ENCODE data around the gene F10.
"Not testable (repeated sequence)": the region's sequence is repeated elsewhere in the genome, so short reads cannot be mapped to it uniquely, and the experiment has no call there.

The F10 gene

GRCh38 chr13:113122550-113123225, at the start of gene F10:
Gene F10, plus strand, starts transcription at chr13:113122799. Its CDS starts 57 bp downstream, at chr13:113122856.
- peak; percentile 26 for FAIRE-seq

GRCh38 chr13:113073942-113074341, 48.7 kb upstream of the F10 start:
- no peak for FAIRE-seq

- FAIRE-seq: no peak
Measured at GRCh38 chr13:113074401-113074800, 48.2 kb upstream of the F10 start.

DNA sequence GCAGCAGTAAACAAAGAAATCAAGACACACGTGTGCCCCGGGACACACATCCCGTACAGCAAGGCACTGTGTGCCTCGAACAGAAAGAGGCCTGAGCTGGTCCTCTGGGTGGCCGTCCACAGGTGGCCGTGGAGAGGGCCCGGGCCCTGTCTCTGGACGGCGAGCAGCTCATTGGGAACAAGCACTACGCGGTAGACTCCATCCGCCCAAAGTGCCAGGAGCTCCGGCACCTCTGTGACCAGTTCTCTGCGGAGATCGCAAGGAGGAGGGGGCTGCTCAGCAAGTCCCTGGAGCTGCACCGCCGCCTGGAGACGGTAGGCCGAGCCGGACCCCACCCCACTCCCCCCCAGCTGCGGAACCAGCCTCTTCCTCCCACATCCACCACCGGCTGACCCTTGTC, 47.7 kb upstream of the F10 start:
- no peak for FAIRE-seq

- no peak for FAIRE-seq
Measured at GRCh38 chr13:113075711-113076110, 46.9 kb upstream of the F10 start.

DNA sequence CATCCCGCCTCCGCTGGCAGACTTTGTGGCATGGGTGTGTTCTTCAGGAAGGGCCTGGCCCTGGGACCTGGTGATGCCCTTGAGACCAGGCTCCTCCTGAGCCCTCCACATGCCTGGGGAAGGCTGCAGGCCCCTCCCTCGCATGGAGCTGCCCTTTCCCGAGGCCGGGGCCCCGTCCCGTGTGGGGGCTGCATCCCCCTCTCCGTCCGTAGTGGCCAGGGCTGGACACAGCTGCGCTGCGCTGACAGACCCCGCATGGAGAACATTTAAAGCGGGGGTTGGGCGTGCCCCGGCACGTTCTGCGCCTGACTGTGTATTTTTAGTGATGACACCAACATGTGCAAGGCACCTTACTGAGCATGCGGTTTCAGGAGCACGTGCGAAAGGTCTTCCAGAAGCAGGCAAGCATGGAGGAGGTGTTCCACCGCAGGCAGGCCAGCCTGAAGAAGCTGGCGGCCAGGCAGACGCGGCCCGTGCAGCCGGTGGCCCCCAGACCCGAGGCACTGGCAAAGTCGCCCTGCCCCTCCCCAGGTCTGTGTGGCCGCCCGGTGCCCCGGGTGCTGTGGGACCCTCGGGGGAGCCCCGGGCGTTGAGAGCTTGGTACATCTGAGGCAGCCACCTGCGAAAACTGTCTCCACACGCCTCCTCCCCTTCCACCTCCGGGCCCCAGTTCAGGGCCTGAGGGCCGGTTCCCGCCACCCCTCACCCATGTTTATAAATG, 45.8 kb upstream of the F10 start:
- FAIRE-seq: no peak

GRCh38 chr13:113077566-113077952, 45.0 kb upstream of the F10 start:
- FAIRE-seq: no peak

DNA sequence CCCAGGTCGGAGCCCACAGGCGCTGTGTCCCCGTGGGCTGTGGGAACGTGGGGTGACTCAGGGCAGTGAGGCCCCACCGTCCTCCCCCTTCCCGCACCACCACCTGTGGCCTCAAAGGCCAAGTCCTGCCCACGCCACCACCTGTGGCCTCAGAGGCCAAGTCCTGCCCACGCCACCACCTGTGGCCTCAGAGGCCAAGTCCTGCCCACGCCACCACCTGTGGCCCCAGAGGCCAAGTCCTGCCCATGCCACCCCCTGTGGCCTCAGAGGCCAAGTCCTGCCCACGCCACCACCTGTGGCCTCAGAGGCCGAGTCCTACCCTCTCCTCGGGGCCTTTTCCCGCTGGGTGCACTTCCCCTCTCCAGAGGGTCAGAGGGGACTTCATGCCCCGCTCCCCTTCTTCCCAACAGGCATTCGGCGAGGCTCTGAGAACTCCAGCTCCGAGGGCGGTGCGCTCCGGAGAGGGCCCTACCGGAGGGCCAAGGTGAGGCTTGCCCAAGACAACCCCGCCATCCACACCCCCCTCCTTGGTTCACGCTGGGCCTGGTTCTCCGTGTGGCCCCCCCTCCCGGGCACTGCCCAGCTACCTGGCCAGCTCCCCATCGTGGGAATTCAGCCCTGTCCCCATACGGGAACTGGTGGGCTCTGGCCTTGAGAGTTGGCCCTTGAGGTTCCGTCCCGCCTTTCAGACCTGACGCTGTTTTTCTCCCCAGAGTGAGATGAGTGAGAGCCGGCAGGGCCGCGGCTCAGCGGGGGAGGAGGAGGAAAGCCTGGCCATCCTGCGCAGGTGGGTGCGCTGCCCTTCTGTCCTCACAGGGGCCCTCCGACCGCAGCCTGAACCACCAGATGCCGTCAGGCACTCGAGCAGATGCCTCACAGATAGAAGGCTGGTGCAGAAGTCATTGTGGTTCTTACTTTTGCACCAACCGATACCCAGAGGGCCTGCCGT, 44.4 kb upstream of the F10 start:
- no peak for FAIRE-seq

- FAIRE-seq: no peak
Measured at GRCh38 chr13:113078902-113079780, 43.5 kb upstream of the F10 start.

- FAIRE-seq: not testable (repeated sequence)
Measured at GRCh38 chr13:113079781-113080080, 42.9 kb upstream of the F10 start.

DNA sequence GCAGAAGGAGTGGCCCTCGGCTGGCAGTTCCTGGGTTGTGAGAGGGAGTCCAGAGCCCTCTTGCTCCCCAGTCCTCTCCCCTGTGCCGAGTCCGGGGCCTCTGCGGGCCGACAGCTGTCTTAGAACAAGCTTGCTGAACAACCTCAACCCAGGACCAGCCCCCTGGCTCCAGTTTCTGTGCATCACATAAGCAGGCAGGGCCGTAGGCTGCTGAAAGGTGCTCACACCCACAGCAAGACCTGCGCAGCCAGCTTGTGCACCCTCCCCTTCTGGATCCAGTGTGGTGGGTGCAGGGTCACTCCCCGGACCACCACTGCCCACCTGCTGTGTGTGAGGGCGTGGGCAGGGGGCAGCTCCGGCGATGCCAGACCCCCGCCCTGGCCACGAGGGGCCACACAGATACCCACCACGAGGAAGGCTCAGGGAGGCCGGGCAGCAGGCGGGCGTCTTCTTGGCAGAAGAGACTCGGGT, 42.2 kb upstream of the F10 start:
- no peak for FAIRE-seq

DNA sequence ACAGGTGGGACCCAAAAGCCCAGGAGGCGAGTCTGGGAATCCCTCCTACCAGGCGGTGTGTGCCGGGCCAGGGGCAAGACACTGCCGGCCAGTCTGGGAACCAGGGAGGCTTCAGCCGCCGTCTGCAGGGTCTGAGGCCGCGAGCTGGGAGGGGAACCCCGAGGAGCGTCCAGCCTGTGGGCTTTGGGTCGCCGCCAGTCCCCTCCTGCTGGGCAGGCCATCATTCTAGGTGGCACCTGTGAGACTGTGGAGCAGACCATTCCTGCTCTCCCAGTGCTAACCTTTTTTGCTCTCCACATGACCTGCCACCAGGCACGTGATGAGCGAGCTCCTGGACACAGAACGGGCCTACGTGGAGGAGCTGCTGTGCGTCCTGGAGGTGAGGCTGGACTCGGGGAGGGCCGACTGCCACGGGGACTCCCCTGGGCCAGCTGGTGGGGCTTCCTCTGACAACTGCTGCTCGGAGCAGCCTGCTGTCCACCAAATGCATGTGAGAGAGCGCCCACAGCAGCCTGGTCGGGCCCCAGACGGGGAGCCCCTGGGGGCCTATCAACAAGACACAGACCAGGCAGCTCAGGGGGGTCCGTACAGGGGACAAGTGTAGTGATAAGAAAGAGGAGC, 41.6 kb upstream of the F10 start:
- no peak for FAIRE-seq

DNA sequence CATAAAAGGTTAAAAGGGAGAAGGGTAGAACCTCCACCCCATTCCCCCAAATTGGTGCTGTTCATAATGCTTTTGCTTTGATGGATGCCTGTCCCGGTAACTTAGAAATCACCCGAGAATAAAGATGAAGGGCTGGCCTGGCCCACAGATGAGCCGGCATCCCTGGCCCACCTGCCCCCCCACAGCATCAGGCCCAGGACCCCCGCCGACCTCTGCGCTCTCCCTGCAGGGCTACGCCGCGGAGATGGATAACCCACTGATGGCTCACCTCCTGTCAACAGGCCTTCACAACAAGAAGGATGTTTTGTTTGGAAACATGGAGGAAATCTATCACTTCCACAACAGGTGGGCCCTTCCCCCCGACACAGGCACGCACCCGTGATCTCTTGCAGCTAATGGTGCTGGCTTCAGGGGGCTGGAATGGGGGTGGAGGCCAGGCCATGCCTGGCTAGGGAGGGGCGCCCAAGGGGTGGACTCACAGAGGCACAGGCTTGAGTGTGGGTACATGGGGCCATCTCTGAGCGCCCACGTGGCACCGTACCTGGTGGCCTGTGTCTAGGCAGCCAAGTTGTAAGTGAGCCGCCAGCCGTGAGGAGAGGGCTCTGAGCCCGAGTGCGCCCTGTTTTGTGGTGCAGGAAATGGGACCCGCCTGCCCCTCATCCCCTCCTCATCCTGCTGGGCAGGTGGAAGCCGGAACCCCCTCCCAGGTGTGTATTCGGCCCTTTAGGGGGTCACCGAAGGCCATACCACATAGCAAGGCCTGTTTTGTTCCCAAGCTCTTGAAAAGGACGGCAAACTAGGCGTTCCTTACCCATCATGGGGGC, 40.2 kb upstream of the F10 start:
- FAIRE-seq: no peak

DNA sequence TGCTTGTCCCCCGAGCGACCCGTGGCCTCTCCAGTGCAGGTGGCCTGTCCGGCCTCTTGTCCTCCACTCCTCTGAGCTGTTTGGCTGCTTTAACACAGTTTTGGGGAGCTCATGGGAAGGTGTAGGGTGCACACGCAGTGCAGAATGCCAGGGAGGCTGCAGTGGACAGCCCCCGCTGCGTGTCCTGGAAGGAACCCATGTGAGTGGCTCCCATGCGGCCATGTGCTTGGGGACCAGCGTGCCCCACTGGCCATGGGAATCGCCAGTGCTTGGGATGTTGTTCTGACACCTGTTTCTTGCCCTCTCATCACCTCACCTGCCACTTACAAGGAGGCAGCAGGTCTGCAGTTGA, 39.6 kb upstream of the F10 start:
- no peak for FAIRE-seq

DNA sequence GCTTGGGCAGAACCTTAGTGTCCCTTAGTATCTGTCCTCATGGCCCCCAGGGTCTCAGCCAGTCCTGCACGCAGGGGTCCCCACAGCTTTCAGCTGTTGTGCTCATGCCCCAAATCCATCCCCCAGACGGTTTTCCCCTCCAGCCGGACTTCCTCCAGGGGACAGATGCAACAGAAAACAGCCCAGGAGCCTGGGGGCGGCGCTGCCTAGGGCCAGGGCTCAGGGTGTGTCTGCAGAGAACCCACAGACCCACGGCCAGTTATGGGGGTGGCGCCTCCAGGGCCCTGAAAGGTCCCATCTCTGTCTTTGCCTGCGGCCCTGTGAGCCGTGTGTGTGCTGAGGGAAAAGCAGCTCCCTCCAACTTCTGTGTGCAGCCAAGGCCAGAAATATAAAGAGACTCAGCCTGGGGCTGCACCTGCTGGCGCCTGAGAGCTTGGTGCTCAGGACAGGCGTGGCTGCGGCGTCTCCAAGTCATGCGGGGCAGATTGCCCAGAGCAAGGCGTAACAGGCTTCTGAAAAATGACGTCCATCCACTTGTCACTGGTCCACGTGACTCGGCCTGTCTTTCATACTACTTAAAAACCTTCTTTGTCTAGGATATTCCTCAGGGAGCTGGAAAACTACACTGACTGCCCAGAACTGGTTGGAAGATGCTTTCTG, 39.1 kb upstream of the F10 start:
- no peak for FAIRE-seq

GRCh38 chr13:113084094-113084942, 38.3 kb upstream of the F10 start:
- no peak for FAIRE-seq

- no peak for FAIRE-seq
Measured at GRCh38 chr13:113084943-113085540, 37.6 kb upstream of the F10 start.

GRCh38 chr13:113086031-113086750, 36.4 kb upstream of the F10 start:
- FAIRE-seq: no peak

Measured in endometrium (tissue), 2 donors.